Right lobe of liver (tissue), 4 donors: ENCODE measurements around the gene PHETA1.
"Not testable (repeated sequence)": the region's sequence is repeated elsewhere in the genome, so short reads cannot be mapped to it uniquely, and the experiment has no call there.

Source experiments
- POLR2A ChIP-seq: fragments of 450-650 bp; IDR thresholded peaks from one replicate; pipeline ENCODE4 v1.6.1; 2017; ENCODE audit warnings: antibody characterized with exemption, mild to moderate bottlenecking
- TF ChIP-seq, protein P1 (sequence below), 4 donors: fragments of 200-600 bp in 3 of 4; fragments of 450-650 bp in 1 of 4; IDR thresholded peaks; one replicate each; pipeline versions ENCODE4 v1.5.1 to v1.8.0; 2016 to 2022; ENCODE audit warnings: antibody characterized with exemption in 4 of 4, mild to moderate bottlenecking in 2 of 4
- donor health status: DM: no; HTN: no; CAD: no.
- donor health status: DM: no; HTN: no; CAD: no.
- donor health status: DM: no; HTN: yes; CAD: no.

DNA sequence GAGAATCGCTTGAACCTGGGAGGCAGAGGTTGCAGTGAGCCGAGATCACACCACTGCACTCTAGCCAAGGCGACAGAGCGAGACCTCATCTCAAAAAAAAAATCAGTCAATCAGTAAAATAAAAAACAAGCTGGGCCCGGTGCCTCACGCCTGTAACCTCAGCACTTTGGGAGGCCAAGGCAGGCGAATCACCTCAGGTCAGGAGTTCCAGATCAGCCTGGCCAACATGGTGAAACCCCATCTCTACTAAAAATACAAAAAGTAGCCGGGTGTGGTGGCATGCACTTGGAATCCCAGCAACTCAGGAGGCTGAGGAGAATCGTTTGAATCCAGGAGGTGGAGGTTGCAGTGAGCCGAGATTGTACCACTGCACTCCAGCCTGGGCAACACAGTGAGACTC, 33.6 kb downstream of the PHETA1 start:
- TF ChIP-seq, protein P1, sequence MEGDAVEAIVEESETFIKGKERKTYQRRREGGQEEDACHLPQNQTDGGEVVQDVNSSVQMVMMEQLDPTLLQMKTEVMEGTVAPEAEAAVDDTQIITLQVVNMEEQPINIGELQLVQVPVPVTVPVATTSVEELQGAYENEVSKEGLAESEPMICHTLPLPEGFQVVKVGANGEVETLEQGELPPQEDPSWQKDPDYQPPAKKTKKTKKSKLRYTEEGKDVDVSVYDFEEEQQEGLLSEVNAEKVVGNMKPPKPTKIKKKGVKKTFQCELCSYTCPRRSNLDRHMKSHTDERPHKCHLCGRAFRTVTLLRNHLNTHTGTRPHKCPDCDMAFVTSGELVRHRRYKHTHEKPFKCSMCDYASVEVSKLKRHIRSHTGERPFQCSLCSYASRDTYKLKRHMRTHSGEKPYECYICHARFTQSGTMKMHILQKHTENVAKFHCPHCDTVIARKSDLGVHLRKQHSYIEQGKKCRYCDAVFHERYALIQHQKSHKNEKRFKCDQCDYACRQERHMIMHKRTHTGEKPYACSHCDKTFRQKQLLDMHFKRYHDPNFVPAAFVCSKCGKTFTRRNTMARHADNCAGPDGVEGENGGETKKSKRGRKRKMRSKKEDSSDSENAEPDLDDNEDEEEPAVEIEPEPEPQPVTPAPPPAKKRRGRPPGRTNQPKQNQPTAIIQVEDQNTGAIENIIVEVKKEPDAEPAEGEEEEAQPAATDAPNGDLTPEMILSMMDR (IDR thresholded peaks at IDR 0.05) = not testable (repeated sequence)
- TF ChIP-seq POLR2A = not testable (repeated sequence)
